OCI-LY7 (cell line): ENCODE data around the gene MCUB. TPM values are rescaled to one million over a fixed set of nuclear protein-coding genes. Genes with fewer than 3 reads are reported as not detected.

Source experiments
- BruUV-seq: library from RNA; stranded (reverse); fragments of 400-500 nt; replicated peaks from 2 replicates; lab custom pipeline; 2021; lab: Mats Ljungman, UMichigan
- CTCF ChIA-PET: fragments of 300-600 bp; sonication (Branson Sonifier 250); formaldehyde crosslinking; loops from one replicate; lab custom pipeline; 2022; ENCODE audit warnings: antibody characterized with exemption; ENCODE audit not compliant: unreplicated experiment; lab: Charles Lee
- POLR2A ChIA-PET: fragments of 300-600 bp; sonication (Branson Sonifier 250); formaldehyde crosslinking; loops from one replicate; lab custom pipeline; 2022; ENCODE audit warnings: antibody characterized with exemption; lab: Charles Lee
- DNase-seq: peaks from one replicate; pipeline ENCODE4 v3.0.0-alpha.2; 2015; ENCODE audit warnings: low spot score
- H2AFZ ChIP-seq: fragments of 200-600 bp; sonication (generic), shearing (Covaris generic); 2 replicates; pipeline ENCODE4 v1.6.1; 2014; ENCODE audit warnings: mild to moderate bottlenecking, antibody characterized with exemption, low read length, moderate library complexity
- H3K27ac ChIP-seq: fragments of 200-600 bp; sonication (generic); 2 replicates; pipeline ENCODE4 v1.5.1; 2014; ENCODE audit warnings: mixed run types, low read depth, mild to moderate bottlenecking, moderate library complexity, low read length, inconsistent platforms; ENCODE audit not compliant: poor library complexity, severe bottlenecking
- H3K36me3 ChIP-seq: fragments of 200-600 bp; sonication (generic); 2 replicates; pipeline ENCODE4 v1.6.1; 2014; ENCODE audit warnings: mild to moderate bottlenecking, antibody characterized with exemption, low read length, moderate library complexity, mixed read lengths; ENCODE audit not compliant: insufficient read depth
- H3K4me1 ChIP-seq: fragments of 200-600 bp; sonication (generic); 2 replicates; pipeline ENCODE4 v1.5.1; 2014; ENCODE audit warnings: mild to moderate bottlenecking, low read length; ENCODE audit not compliant: insufficient read depth, poor library complexity, severe bottlenecking
- H3K4me2 ChIP-seq: fragments of 200-600 bp; sonication (generic); 2 replicates; pipeline ENCODE4 v1.6.1; 2014; ENCODE audit warnings: mild to moderate bottlenecking, low read length
- H3K4me3 ChIP-seq: fragments of 200-600 bp; sonication (generic); 2 replicates; pipeline ENCODE4 v1.5.1; 2014; ENCODE audit warnings: mild to moderate bottlenecking, low read depth, low read length; ENCODE audit not compliant: poor library complexity, severe bottlenecking
- H3K79me2 ChIP-seq: fragments of 200-600 bp; sonication (generic); 2 replicates; pipeline ENCODE4 v1.6.1; 2016; ENCODE audit warnings: low read depth, mild to moderate bottlenecking, low read length, moderate library complexity, mixed read lengths; ENCODE audit not compliant: insufficient read depth
- H3K9me2 ChIP-seq: fragments of 200-600 bp; sonication (generic); 2 replicates; pipeline ENCODE4 v1.6.1; 2016; ENCODE audit warnings: mild to moderate bottlenecking, low read length, mixed read lengths; ENCODE audit not compliant: insufficient read depth
- H3K9me3 ChIP-seq: fragments of 200-600 bp; sonication (generic); 2 replicates; pipeline ENCODE4 v1.6.1; 2014; ENCODE audit warnings: mild to moderate bottlenecking, mixed run types, low read length, mixed read lengths
- H4K20me1 ChIP-seq: fragments of 200-600 bp; sonication (generic); 2 replicates; pipeline ENCODE4 v1.6.1; 2014; ENCODE audit warnings: mild to moderate bottlenecking, antibody characterized with exemption, low read length, moderate library complexity, mixed read lengths; ENCODE audit not compliant: insufficient read depth
- EZH2phosphoT487 ChIP-seq: fragments of 200-600 bp; sonication (generic); IDR thresholded peaks from 2 replicates; pipeline ENCODE4 v1.6.1; 2018; ENCODE audit warnings: low read depth, borderline replicate concordance, mild to moderate bottlenecking, mixed run types, antibody characterized with exemption, low read length, moderate library complexity, mixed read lengths
- intact Hi-C: fragments of 100-400 bp; cut with micrococcal nuclease; formaldehyde crosslinking; loops from one replicate; pipeline ENCODE4 v1.10.0; 2022; ENCODE audit not compliant: unreplicated experiment
- total RNA-seq, 2 experiments: library from RNA; depleted of rRNA in 1 of 2; stranded (reverse); fragments of >200 nt in 1 of 2; shearing (Covaris generic) in 1 of 2; gene quantifications; 2 replicates each; pipeline ENCODE4 v1.2.3, GENCODE V29; 2014 to 2022
- TF ChIP-seq, protein P1 (sequence below): fragments of 200-600 bp; sonication (generic); conservative IDR thresholded peaks from 2 replicates; pipeline ENCODE4 v1.5.1; 2014; ENCODE audit warnings: mild to moderate bottlenecking, antibody characterized with exemption, low read length, moderate library complexity, mixed read lengths

MCUB gene
- total RNA-seq, 2 experiments from 2014 or later = 40.3 to 64.4 TPM

DNA sequence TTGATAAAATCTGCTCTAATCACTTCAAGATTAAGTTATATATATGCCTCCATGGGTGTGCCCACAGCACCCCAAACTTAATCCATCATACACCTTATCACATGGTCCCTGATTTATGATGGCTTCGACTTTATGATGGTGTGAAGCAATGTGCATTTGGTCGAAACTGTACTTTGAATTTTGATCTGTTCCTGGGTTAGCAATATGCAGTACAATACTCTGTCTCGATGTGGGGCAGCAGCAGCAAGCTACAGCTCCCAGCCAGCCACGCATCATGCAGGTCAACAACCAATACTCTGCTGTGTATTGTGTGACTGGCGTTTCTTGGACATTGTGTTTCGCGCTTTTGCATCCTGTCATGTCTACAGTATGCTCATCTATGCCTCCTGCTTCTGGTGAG is 62.6 kb downstream of the MCUB start:
- H3K9me3 ChIP-seq = no peaks in the 10 kb centered on the region
- H2AFZ ChIP-seq = no peak overlapping the region
- no peaks in the 10 kb centered on the region; the same call in 1 of the 2 replicates for H3K36me3 ChIP-seq
- DNase-seq = no peak
- H3K79me2 ChIP-seq = 0 out of 2 replicates have a peak, but pooled peaks cover 5% of the 10 kb centered on the region
- no peaks in the 10 kb centered on the region for H4K20me1 ChIP-seq
- H3K4me2 ChIP-seq = no peak overlapping the region
- POLR2A ChIA-PET = interaction anchor here (0.6 kb wide), 1 partner anchor 1575 kb away, joined by 3 read pairs; no protein-coding TSS in a partner anchor
- H3K4me3 ChIP-seq = no peak overlapping the region
- TF ChIP-seq, protein P1, sequence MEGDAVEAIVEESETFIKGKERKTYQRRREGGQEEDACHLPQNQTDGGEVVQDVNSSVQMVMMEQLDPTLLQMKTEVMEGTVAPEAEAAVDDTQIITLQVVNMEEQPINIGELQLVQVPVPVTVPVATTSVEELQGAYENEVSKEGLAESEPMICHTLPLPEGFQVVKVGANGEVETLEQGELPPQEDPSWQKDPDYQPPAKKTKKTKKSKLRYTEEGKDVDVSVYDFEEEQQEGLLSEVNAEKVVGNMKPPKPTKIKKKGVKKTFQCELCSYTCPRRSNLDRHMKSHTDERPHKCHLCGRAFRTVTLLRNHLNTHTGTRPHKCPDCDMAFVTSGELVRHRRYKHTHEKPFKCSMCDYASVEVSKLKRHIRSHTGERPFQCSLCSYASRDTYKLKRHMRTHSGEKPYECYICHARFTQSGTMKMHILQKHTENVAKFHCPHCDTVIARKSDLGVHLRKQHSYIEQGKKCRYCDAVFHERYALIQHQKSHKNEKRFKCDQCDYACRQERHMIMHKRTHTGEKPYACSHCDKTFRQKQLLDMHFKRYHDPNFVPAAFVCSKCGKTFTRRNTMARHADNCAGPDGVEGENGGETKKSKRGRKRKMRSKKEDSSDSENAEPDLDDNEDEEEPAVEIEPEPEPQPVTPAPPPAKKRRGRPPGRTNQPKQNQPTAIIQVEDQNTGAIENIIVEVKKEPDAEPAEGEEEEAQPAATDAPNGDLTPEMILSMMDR = no peak
- TF ChIP-seq EZH2phosphoT487 = no peak
- H3K27ac ChIP-seq = no peak overlapping the region
- intact Hi-C loops = no loop called here
- CTCF ChIA-PET = no interaction called here
- no peaks in the 10 kb centered on the region for H3K9me2 ChIP-seq
- no peaks in the 10 kb centered on the region for H3K4me1 ChIP-seq
- BruUV-seq = no TSS peak

GRCh38 chr4:109624536-109624935 is 64.5 kb downstream of the MCUB start:
- Histone ChIP-seq H3K4me3 (no peak overlapping the region), H3K79me2 (0 out of 2 replicates have a peak, but pooled peaks cover 5% of the 10 kb centered on the region), H3K9me3 (no peaks in the 10 kb centered on the region), H4K20me1 (no peaks in the 10 kb centered on the region), H2AFZ (no peak overlapping the region), H3K9me2 (no peaks in the 10 kb centered on the region), H3K4me2 (no peak overlapping the region), H3K27ac (no peak overlapping the region), H3K4me1 (no peaks in the 10 kb centered on the region), H3K36me3 (no peaks in the 10 kb centered on the region)
- intact Hi-C loops = no loop called here
- BruUV-seq = no TSS peak
- ChIA-PET POLR2A (interaction anchor here (0.6 to 1.2 kb wide), 5 partner anchors 15 to 832 kb away, joined by 3 to 4 read pairs (median 4); no protein-coding TSS in a partner anchor), CTCF (no interaction called here)
- no peak for DNase-seq
- no peak for TF ChIP-seq EZH2phosphoT487
- TF ChIP-seq, protein P1 = no peak

GRCh38 chr4:109627361-109627760 is 67.3 kb downstream of the MCUB start:
- H3K36me3 ChIP-seq = no peaks in the 10 kb centered on the region
- no peaks in the 10 kb centered on the region for H3K9me3 ChIP-seq
- intact Hi-C loops = no loop called here
- no peaks in the 10 kb centered on the region for H4K20me1 ChIP-seq
- no peak overlapping the region for H3K4me2 ChIP-seq
- TF ChIP-seq EZH2phosphoT487 = no peak
- TF ChIP-seq, protein P1 = no peak
- H2AFZ ChIP-seq = no peak overlapping the region
- no peak overlapping the region for H3K4me3 ChIP-seq
- BruUV-seq = no TSS peak
- ChIA-PET CTCF (no interaction called here), POLR2A (no interaction called here)
- H3K4me1 ChIP-seq = no peaks in the 10 kb centered on the region
- H3K9me2 ChIP-seq = no peaks in the 10 kb centered on the region
- 0 out of 2 replicates have a peak, but pooled peaks cover 5% of the 10 kb centered on the region for H3K79me2 ChIP-seq
- H3K27ac ChIP-seq = no peak overlapping the region
- no peak for DNase-seq
